HCT116 (cell line): Measurements from ENCODE around the gene SUGCT. TPM values are rescaled to one million over a fixed set of nuclear protein-coding genes. Genes with fewer than 3 reads are reported as not detected.

Experiments used
- ATAC-seq: fragments of 200-7000 bp; cut with Tn5 transposase; 2 replicates; pipeline ENCODE4 v1.9.1; 2020; ENCODE audit warnings: mild to moderate bottlenecking, moderate library complexity
- BruUV-seq: library from RNA; stranded (reverse); fragments of 400-500 nt; replicated peaks from 2 replicates; lab custom pipeline; 2021; lab: Mats Ljungman, UMichigan
- CTCF ChIA-PET: fragments of 300-600 bp; sonication (Branson Sonifier 250); formaldehyde crosslinking; loops from one replicate; lab custom pipeline; 2021; ENCODE audit warnings: antibody characterized with exemption; lab: Charles Lee
- POLR2A ChIA-PET: fragments of 300-600, 350-600 bp; sonication (Branson Sonifier 250); formaldehyde crosslinking; loops from one replicate; lab custom pipeline; 2021; ENCODE audit warnings: antibody characterized with exemption; lab: Charles Lee
- RAD21 ChIA-PET, 2 experiments: fragments of 300-600 bp; sonication (Branson Sonifier 250); formaldehyde crosslinking; loops; one replicate each; lab custom pipeline; 2023; ENCODE audit warnings: low total read pairs in 2 of 2; ENCODE audit not compliant: uncharacterized antibody in 2 of 2, unreplicated experiment in 2 of 2, low non-redundant PET in 1 of 2; lab: Charles Lee
- DNase-seq: peaks from one replicate; pipeline ENCODE4 v3.0.0-alpha.2; 2010; ENCODE audit warnings: low read depth, low spot score
- H2AFZ ChIP-seq: fragments of 200-600 bp; shearing (Covaris generic), sonication (generic); 2 replicates; pipeline ENCODE4 v1.6.1; 2017; ENCODE audit warnings: low read depth, mixed run types, mixed read lengths, antibody characterized with exemption, low read length; ENCODE audit not compliant: poor library complexity, severe bottlenecking
- H3K27ac ChIP-seq: 2 replicates; pipeline ENCODE4 v1.5.1; 2012; ENCODE audit warnings: low read depth, low read length
- H3K27me3 ChIP-seq: fragments of 200-600 bp; sonication (generic); 2 replicates; pipeline ENCODE4 v1.6.1; 2016; ENCODE audit warnings: mixed run types, low read length, mixed read lengths; ENCODE audit not compliant: insufficient read depth
- H3K36me3 ChIP-seq, 2 experiments: fragments of 200-500 bp in 1 of 2; fragments of 200-600 bp in 1 of 2; sonication (Bioruptor generic) in 1 of 2; sonication (generic) in 1 of 2; 2 replicates each; pipeline versions ENCODE4 v1.5.1 to v1.6.1; 2014 to 2016; ENCODE audit warnings: low read length in 2 of 2, inconsistent platforms in 1 of 2, mixed read lengths in 1 of 2, mixed run types in 1 of 2; ENCODE audit not compliant: insufficient read depth in 2 of 2, control insufficient read depth in 1 of 2
- H3K4me1 ChIP-seq, 2 experiments: fragments of 200-600 bp in 1 of 2; sonication (generic) in 1 of 2; 2 replicates each; pipeline versions ENCODE4 v1.5.1 to v1.6.1; 2012 to 2017; ENCODE audit warnings: low read length in 2 of 2, inconsistent platforms in 1 of 2, mild to moderate bottlenecking in 1 of 2, mixed read lengths in 1 of 2, mixed run types in 1 of 2, moderate library complexity in 1 of 2; ENCODE audit not compliant: insufficient read depth in 2 of 2, control insufficient read depth in 1 of 2
- H3K4me2 ChIP-seq: fragments of 200-600 bp; sonication (generic); 2 replicates; pipeline ENCODE4 v1.6.1; 2017; ENCODE audit warnings: mixed run types, low read length, mixed read lengths
- H3K4me3 ChIP-seq, 2 experiments: fragments of 200-600 bp in 1 of 2; sonication (generic) in 1 of 2; replicated peaks in 1 of 2; 2 replicates each; pipeline ENCODE4 v1.5.1; 2011 to 2016; ENCODE audit warnings: low read length in 2 of 2, control low read depth in 1 of 2, low read depth in 1 of 2, mild to moderate bottlenecking in 1 of 2, mixed read lengths in 1 of 2, mixed run types in 1 of 2
- H3K79me2 ChIP-seq: fragments of 200-600 bp; sonication (generic); 2 replicates; pipeline ENCODE4 v1.6.1; 2017; ENCODE audit warnings: mild to moderate bottlenecking, mixed run types, low read length, moderate library complexity, mixed read lengths; ENCODE audit not compliant: insufficient read depth
- H3K9ac ChIP-seq: fragments of 200-600 bp; sonication (generic); 2 replicates; pipeline ENCODE4 v1.6.1; 2016; ENCODE audit warnings: low read length, mixed read lengths
- H3K9me2 ChIP-seq: fragments of 200-600 bp; sonication (generic), shearing (Covaris generic); 2 replicates; pipeline ENCODE4 v1.6.1; 2017; ENCODE audit warnings: mixed run types, mild to moderate bottlenecking, moderate library complexity; ENCODE audit not compliant: insufficient read depth
- H3K9me3 ChIP-seq, 2 experiments: fragments of 200-500 bp in 1 of 2; fragments of 200-600 bp in 1 of 2; sonication (Bioruptor generic) in 1 of 2; sonication (generic) in 1 of 2; 2 replicates each; pipeline ENCODE4 v1.6.1; 2014 to 2017; ENCODE audit warnings: low read length in 2 of 2, mixed read lengths in 2 of 2, inconsistent platforms in 1 of 2, low read depth in 1 of 2, mild to moderate bottlenecking in 1 of 2, mixed run types in 1 of 2, moderate library complexity in 1 of 2; ENCODE audit not compliant: control insufficient read depth in 1 of 2, insufficient read depth in 1 of 2
- H4K20me1 ChIP-seq: fragments of 200-600 bp; sonication (generic), shearing (Covaris generic); 2 replicates; pipeline ENCODE4 v1.6.1; 2017; ENCODE audit warnings: mixed run types, mild to moderate bottlenecking, moderate library complexity; ENCODE audit not compliant: insufficient read depth
- CBX3 ChIP-seq: IDR thresholded peaks from 2 replicates; pipeline ENCODE4 v1.6.1; 2012; ENCODE audit warnings: low read depth
- CEBPB ChIP-seq: IDR thresholded peaks from 2 replicates; pipeline ENCODE4 v1.6.1; 2012; ENCODE audit warnings: low read depth
- EGR1 ChIP-seq: IDR thresholded peaks from 2 replicates; pipeline ENCODE4 v1.6.1; 2012; ENCODE audit warnings: low read depth
- ELF1 ChIP-seq: IDR thresholded peaks from 2 replicates; pipeline ENCODE4 v1.6.1; 2012; ENCODE audit warnings: low read depth, borderline replicate concordance
- EZH2 ChIP-seq: fragments of 200-600 bp; sonication (generic); IDR thresholded peaks from 2 replicates; pipeline ENCODE4 v1.6.1; 2017; ENCODE audit warnings: antibody characterized with exemption, mixed run types
- FOSL1 ChIP-seq: IDR thresholded peaks from 2 replicates; pipeline ENCODE4 v1.6.1; 2012; ENCODE audit warnings: low read depth
- JUND ChIP-seq: IDR thresholded peaks from 2 replicates; pipeline ENCODE4 v1.6.1; 2012
- POLR2A ChIP-seq: IDR thresholded peaks from 2 replicates; pipeline ENCODE4 v1.7.0; 2011; ENCODE audit warnings: borderline replicate concordance; ENCODE audit not compliant: insufficient read depth, insufficient read length; ENCODE audit errors: extremely low read depth
- POLR2AphosphoS5 ChIP-seq: IDR thresholded peaks from 2 replicates; pipeline ENCODE4 v1.6.1; 2011; ENCODE audit warnings: mild to moderate bottlenecking, low read depth, low read length, moderate library complexity
- SIN3A ChIP-seq: IDR thresholded peaks from 2 replicates; pipeline ENCODE4 v1.6.1; 2012; ENCODE audit warnings: low read depth
- SP1 ChIP-seq: IDR thresholded peaks from 2 replicates; pipeline ENCODE4 v1.6.1; 2012; ENCODE audit warnings: low read depth
- SRF ChIP-seq: IDR thresholded peaks from 2 replicates; pipeline ENCODE4 v1.6.1; 2012; ENCODE audit warnings: low read depth
- TCF7L2 ChIP-seq: IDR thresholded peaks from 2 replicates; pipeline ENCODE4 v1.7.0; 2011; ENCODE audit warnings: borderline replicate concordance, inconsistent platforms; ENCODE audit not compliant: insufficient read depth, insufficient read length; ENCODE audit errors: extremely low read depth
- YY1 ChIP-seq: IDR thresholded peaks from 2 replicates; pipeline ENCODE4 v1.6.1; 2011; ENCODE audit warnings: low read length, low read depth, moderate library complexity, mild to moderate bottlenecking; ENCODE audit not compliant: insufficient replicate concordance; ENCODE audit errors: extremely low read depth
- ZFX ChIP-seq: fragments of 450-650 bp; IDR thresholded peaks from 2 replicates; pipeline ENCODE4 v1.6.1; 2017
- ZNF274 ChIP-seq: fragments of 200-500 bp; sonication (Bioruptor generic); IDR thresholded peaks from 2 replicates; pipeline ENCODE4 v1.6.1; 2014; ENCODE audit warnings: mild to moderate bottlenecking, low read depth, low read length, inconsistent platforms
- intact Hi-C: fragments of 100-400 bp; cut with micrococcal nuclease; formaldehyde crosslinking; loops from 2 replicates; pipeline ENCODE4 v1.10.0; 2022
- total RNA-seq: library from RNA; stranded (reverse); gene quantifications from one replicate; pipeline ENCODE4 v1.2.1, GENCODE V29; 2021; ENCODE audit not compliant: unreplicated experiment
- TF ChIP-seq, protein P1 (sequence below): IDR thresholded peaks from 2 replicates; pipeline ENCODE4 v1.6.1; 2012
- TF ChIP-seq, protein P2 (sequence below): IDR thresholded peaks from 2 replicates; pipeline ENCODE4 v1.6.1; 2012; ENCODE audit warnings: low read depth

Gene SUGCT
- total RNA-seq, 1 experiment from 2014 or later: 4.4 TPM

- Histone ChIP-seq H3K4me1 (no peaks in the 10 kb centered on the region), H3K27me3 (no peaks in the 10 kb centered on the region), H3K36me3 (no peaks in the 10 kb centered on the region), H3K9ac (no peak overlapping the region), H3K4me2 (no peak overlapping the region), H3K9me3 (no peaks in the 10 kb centered on the region), H3K27ac (no peak overlapping the region), H4K20me1 (no peaks in the 10 kb centered on the region), H3K79me2 (no peaks in the 10 kb centered on the region), H3K4me3 (no peak overlapping the region), H3K9me2 (no peaks in the 10 kb centered on the region), H2AFZ (no peak overlapping the region)
- intact Hi-C loops: no loop called here
- ChIA-PET CTCF (no interaction called here), POLR2A (no interaction called here), RAD21 (no interaction called here)
- TF ChIP-seq EGR1 (no peak), POLR2AphosphoS5 (no peak), EZH2 (no peak), ZNF274 (no peak), CBX3 (no peak), SP1 (no peak), SIN3A (no peak), TCF7L2 (no peak), ELF1 (no peak), SRF (no peak), ZFX (no peak), FOSL1 (no peak)
- TF ChIP-seq, protein P1, sequence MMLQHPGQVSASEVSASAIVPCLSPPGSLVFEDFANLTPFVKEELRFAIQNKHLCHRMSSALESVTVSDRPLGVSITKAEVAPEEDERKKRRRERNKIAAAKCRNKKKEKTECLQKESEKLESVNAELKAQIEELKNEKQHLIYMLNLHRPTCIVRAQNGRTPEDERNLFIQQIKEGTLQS: no peak
- DNase-seq (no peak), ATAC-seq (no peak)
- BruUV-seq: no TSS peak
Observed at GRCh38 chr7:40282858-40283257, 148.1 kb downstream of the SUGCT start.

DNA sequence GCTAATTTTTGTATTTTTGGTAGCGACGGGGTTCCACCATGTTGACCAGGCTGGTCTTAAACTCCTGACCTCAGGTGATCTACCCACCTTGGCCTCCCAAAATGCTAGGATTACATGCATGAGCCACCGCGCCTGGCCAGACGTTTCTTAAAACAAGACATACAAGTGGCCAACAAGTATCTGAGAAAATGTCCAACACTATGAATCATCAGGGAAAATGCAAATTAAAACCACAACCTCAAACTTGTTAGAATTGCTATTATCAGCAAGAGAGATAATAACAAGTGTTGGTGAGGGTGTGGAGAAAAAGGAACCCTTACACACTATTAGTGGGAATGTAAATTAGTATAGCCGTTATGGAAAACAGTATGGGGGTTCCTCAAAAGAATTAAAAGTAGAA, 148.6 kb downstream of the SUGCT start:
- RAD21 ChIA-PET: no interaction called here
- H3K9ac ChIP-seq: no peak overlapping the region
- CTCF ChIA-PET: no interaction called here
- DNase-seq (no peak), ATAC-seq (no peak)
- intact Hi-C loops: no loop called here
- H3K4me3 ChIP-seq: no peak overlapping the region
- H3K4me2 ChIP-seq: no peak overlapping the region
- TF ChIP-seq JUND: no peak
- TF ChIP-seq CEBPB: no peak
- no peak for TF ChIP-seq EGR1
- no peak for TF ChIP-seq EZH2
- TF ChIP-seq ELF1: no peak
- no peak for TF ChIP-seq POLR2AphosphoS5
- no peak for TF ChIP-seq TCF7L2
- no peak for TF ChIP-seq ZFX
- TF ChIP-seq, protein P2, sequence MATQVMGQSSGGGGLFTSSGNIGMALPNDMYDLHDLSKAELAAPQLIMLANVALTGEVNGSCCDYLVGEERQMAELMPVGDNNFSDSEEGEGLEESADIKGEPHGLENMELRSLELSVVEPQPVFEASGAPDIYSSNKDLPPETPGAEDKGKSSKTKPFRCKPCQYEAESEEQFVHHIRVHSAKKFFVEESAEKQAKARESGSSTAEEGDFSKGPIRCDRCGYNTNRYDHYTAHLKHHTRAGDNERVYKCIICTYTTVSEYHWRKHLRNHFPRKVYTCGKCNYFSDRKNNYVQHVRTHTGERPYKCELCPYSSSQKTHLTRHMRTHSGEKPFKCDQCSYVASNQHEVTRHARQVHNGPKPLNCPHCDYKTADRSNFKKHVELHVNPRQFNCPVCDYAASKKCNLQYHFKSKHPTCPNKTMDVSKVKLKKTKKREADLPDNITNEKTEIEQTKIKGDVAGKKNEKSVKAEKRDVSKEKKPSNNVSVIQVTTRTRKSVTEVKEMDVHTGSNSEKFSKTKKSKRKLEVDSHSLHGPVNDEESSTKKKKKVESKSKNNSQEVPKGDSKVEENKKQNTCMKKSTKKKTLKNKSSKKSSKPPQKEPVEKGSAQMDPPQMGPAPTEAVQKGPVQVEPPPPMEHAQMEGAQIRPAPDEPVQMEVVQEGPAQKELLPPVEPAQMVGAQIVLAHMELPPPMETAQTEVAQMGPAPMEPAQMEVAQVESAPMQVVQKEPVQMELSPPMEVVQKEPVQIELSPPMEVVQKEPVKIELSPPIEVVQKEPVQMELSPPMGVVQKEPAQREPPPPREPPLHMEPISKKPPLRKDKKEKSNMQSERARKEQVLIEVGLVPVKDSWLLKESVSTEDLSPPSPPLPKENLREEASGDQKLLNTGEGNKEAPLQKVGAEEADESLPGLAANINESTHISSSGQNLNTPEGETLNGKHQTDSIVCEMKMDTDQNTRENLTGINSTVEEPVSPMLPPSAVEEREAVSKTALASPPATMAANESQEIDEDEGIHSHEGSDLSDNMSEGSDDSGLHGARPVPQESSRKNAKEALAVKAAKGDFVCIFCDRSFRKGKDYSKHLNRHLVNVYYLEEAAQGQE: no peak
- no peak for TF ChIP-seq POLR2A
- no peak for TF ChIP-seq FOSL1
- no peak for TF ChIP-seq YY1
- TF ChIP-seq, protein P1: no peak
- H3K9me3 ChIP-seq: no peaks in the 10 kb centered on the region
- BruUV-seq: no TSS peak
- no peaks in the 10 kb centered on the region for H3K27me3 ChIP-seq
- H3K9me2 ChIP-seq: no peaks in the 10 kb centered on the region
- H2AFZ ChIP-seq: no peak overlapping the region
- H3K36me3 ChIP-seq: no peaks in the 10 kb centered on the region
- H4K20me1 ChIP-seq: no peaks in the 10 kb centered on the region
- no peaks in the 10 kb centered on the region for H3K79me2 ChIP-seq
- H3K4me1 ChIP-seq: no peaks in the 10 kb centered on the region
- no peak overlapping the region for H3K27ac ChIP-seq
- POLR2A ChIA-PET: no interaction called here
